ENCODE data around the gene P2RY12. TPM values are rescaled to one million over a fixed set of nuclear protein-coding genes. Genes with fewer than 3 reads are reported as not detected.

The P2RY12 gene
- total RNA-seq, 2 experiments from 2014 or later = 0.19 TPM; not detected in 1

- Histone ChIP-seq H3K4me3 (ENCODE audit: low read depth, low read length, poor library complexity, severe bottlenecking) (no peak overlapping the region), H3K9me3 (ENCODE audit: low read length) (no peaks in the 10 kb centered on the region), H3K27ac (ENCODE audit: low read depth, low read length, poor library complexity, severe bottlenecking) (no peak overlapping the region), H3K4me1 (ENCODE audit: insufficient read depth, low read length, poor library complexity, severe bottlenecking) (no peaks in the 10 kb centered on the region), H3K9me2 (ENCODE audit: insufficient read depth, low read length) (no peaks in the 10 kb centered on the region; the same call in 1 of the 2 replicates), H4K20me1 (ENCODE audit: insufficient read depth, low read length) (no peaks in the 10 kb centered on the region), H2AFZ (ENCODE audit: low read length) (no peak overlapping the region), H3K79me2 (ENCODE audit: insufficient read depth, low read depth, low read length) (no peaks in the 10 kb centered on the region), H3K4me2 (ENCODE audit: low read length) (no peak overlapping the region), H3K36me3 (ENCODE audit: insufficient read depth, low read length) (no peaks in the 10 kb centered on the region)
- POLR2A ChIA-PET = no interaction called here
- DNase-seq (ENCODE audit: low spot score) = no peak
- intact Hi-C loops (cut with micrococcal nuclease; ENCODE audit: unreplicated experiment) = no loop called here
- no TSS peak for BruUV-seq (replicated peaks)
- no peak for TF ChIP-seq EZH2phosphoT487 (IDR thresholded peaks at IDR 0.05; ENCODE audit: borderline replicate concordance, low read depth, low read length)
- no peak for TF ChIP-seq CTCF (conservative IDR thresholded peaks at IDR 0.05; ENCODE audit: low read length)
- CTCF ChIA-PET (ENCODE audit: unreplicated experiment) = no interaction called here
These were observed 68.7 kb downstream of the P2RY12 start for GRCh38 chr3:151315846-151316245.

- H3K27ac ChIP-seq (ENCODE audit: low read depth, low read length, poor library complexity, severe bottlenecking) = no peak overlapping the region
- no TSS peak for BruUV-seq (replicated peaks)
- POLR2A ChIA-PET = no interaction called here
- DNase-seq (ENCODE audit: low spot score) = no peak
- no peaks in the 10 kb centered on the region for H3K36me3 ChIP-seq (ENCODE audit: insufficient read depth, low read length)
- H3K9me2 ChIP-seq (ENCODE audit: insufficient read depth, low read length) = no peaks in the 10 kb centered on the region; the same call in 1 of the 2 replicates
- H3K9me3 ChIP-seq (ENCODE audit: low read length) = no peaks in the 10 kb centered on the region
- no peaks in the 10 kb centered on the region for H3K4me1 ChIP-seq (ENCODE audit: insufficient read depth, low read length, poor library complexity, severe bottlenecking)
- TF ChIP-seq EZH2phosphoT487 (IDR thresholded peaks at IDR 0.05; ENCODE audit: borderline replicate concordance, low read depth, low read length) = no peak
- no peak for TF ChIP-seq CTCF (conservative IDR thresholded peaks at IDR 0.05; ENCODE audit: low read length)
- H4K20me1 ChIP-seq (ENCODE audit: insufficient read depth, low read length) = no peaks in the 10 kb centered on the region
- H2AFZ ChIP-seq (ENCODE audit: low read length) = no peak overlapping the region
- CTCF ChIA-PET (ENCODE audit: unreplicated experiment) = no interaction called here
- no peak overlapping the region for H3K4me3 ChIP-seq (ENCODE audit: low read depth, low read length, poor library complexity, severe bottlenecking)
- intact Hi-C loops (cut with micrococcal nuclease; ENCODE audit: unreplicated experiment) = no loop called here
- no peaks in the 10 kb centered on the region for H3K79me2 ChIP-seq (ENCODE audit: insufficient read depth, low read depth, low read length)
- H3K4me2 ChIP-seq (ENCODE audit: low read length) = no peak overlapping the region
These were observed 69.4 kb downstream of the P2RY12 start for GRCh38 chr3:151315136-151315535.

- Histone ChIP-seq H4K20me1 (ENCODE audit: insufficient read depth, low read length) (no peaks in the 10 kb centered on the region), H3K4me2 (ENCODE audit: low read length) (no peak overlapping the region), H2AFZ (ENCODE audit: low read length) (no peak overlapping the region), H3K9me2 (ENCODE audit: insufficient read depth, low read length) (no peaks in the 10 kb centered on the region; the same call in 1 of the 2 replicates), H3K27ac (ENCODE audit: low read depth, low read length, poor library complexity, severe bottlenecking) (no peak overlapping the region), H3K9me3 (ENCODE audit: low read length) (no peaks in the 10 kb centered on the region), H3K4me3 (ENCODE audit: low read depth, low read length, poor library complexity, severe bottlenecking) (no peak overlapping the region), H3K79me2 (ENCODE audit: insufficient read depth, low read depth, low read length) (no peaks in the 10 kb centered on the region), H3K4me1 (ENCODE audit: insufficient read depth, low read length, poor library complexity, severe bottlenecking) (no peaks in the 10 kb centered on the region), H3K36me3 (ENCODE audit: insufficient read depth, low read length) (no peaks in the 10 kb centered on the region)
- TF ChIP-seq EZH2phosphoT487 (IDR thresholded peaks at IDR 0.05; ENCODE audit: borderline replicate concordance, low read depth, low read length) (no peak), CTCF (conservative IDR thresholded peaks at IDR 0.05; ENCODE audit: low read length) (no peak)
- BruUV-seq (replicated peaks) = no TSS peak
- intact Hi-C loops (cut with micrococcal nuclease; ENCODE audit: unreplicated experiment) = no loop called here
- POLR2A ChIA-PET = no interaction called here
- no peak for DNase-seq (ENCODE audit: low spot score)
- CTCF ChIA-PET (ENCODE audit: unreplicated experiment) = no interaction called here
These were observed 70.0 kb downstream of the P2RY12 start for GRCh38 chr3:151314593-151314992.

Data from OCI-LY7 (cell line).